H1 (cell line): ENCODE measurements around the gene GKN2. TPM values are rescaled to one million over a fixed set of nuclear protein-coding genes. Genes with fewer than 3 reads are reported as not detected.

Experiments used
- CTCF ChIA-PET: fragments of 300-600 bp; sonication (Branson Sonifier 250); formaldehyde crosslinking; loops from one replicate; lab custom pipeline; 2021; ENCODE audit not compliant: partially characterized antibody; lab: Charles Lee
- POLR2A ChIA-PET: fragments of 300-600 bp; sonication (Branson Sonifier 250); formaldehyde crosslinking; loops from one replicate; lab custom pipeline; 2021; ENCODE audit warnings: inconsistent platforms; ENCODE audit not compliant: partially characterized antibody; lab: Charles Lee
- DNase-seq, 2 experiments: peaks; one replicate each; pipeline versions ENCODE4 v3.0.0 to v3.0.0-alpha.2; 2010 to 2022; ENCODE audit warnings: low spot score in 2 of 2, low read depth in 1 of 2, mixed read lengths in 1 of 2
- FAIRE-seq: peaks from 2 replicates; lab custom pipeline; 2011; peaks lifted over from hg19 to GRCh38; lab: Jason Lieb, UNC
- H2AFZ ChIP-seq: 2 replicates; pipeline ENCODE4 v1.8.1; 2012; ENCODE audit warnings: low read length, inconsistent platforms
- H2AK5ac ChIP-seq: 2 replicates; pipeline ENCODE4 v1.6.1; 2013; ENCODE audit warnings: low read depth, low read length
- H2BK120ac ChIP-seq: replicated peaks from 2 replicates; pipeline ENCODE3; 2013; ENCODE audit warnings: low read depth, low read length, inconsistent platforms
- H2BK12ac ChIP-seq: 2 replicates; pipeline ENCODE4 v1.6.1; 2013; ENCODE audit warnings: low read depth, low read length
- H2BK15ac ChIP-seq: 2 replicates; pipeline ENCODE4 v1.6.1; 2013; ENCODE audit warnings: low read length
- H2BK20ac ChIP-seq: 2 replicates; pipeline ENCODE4 v1.6.1; 2013; ENCODE audit warnings: low read length
- H2BK5ac ChIP-seq: 2 replicates; pipeline ENCODE4 v1.6.1; 2013; ENCODE audit warnings: low read depth, low read length
- H3K14ac ChIP-seq: 2 replicates; pipeline ENCODE4 v1.6.1; 2013; ENCODE audit warnings: inconsistent platforms; ENCODE audit not compliant: insufficient read length
- H3K18ac ChIP-seq: 2 replicates; pipeline ENCODE4 v1.6.1; 2013; ENCODE audit warnings: low read length; ENCODE audit errors: extremely low read depth
- H3K23ac ChIP-seq: 2 replicates; pipeline ENCODE4 v1.6.1; 2013; ENCODE audit warnings: inconsistent platforms; ENCODE audit not compliant: insufficient read length
- H3K23me2 ChIP-seq: 2 replicates; pipeline ENCODE4 v1.6.1; 2013; ENCODE audit warnings: low read depth, low read length
- H3K27ac ChIP-seq: 2 replicates; pipeline ENCODE4 v1.6.1; 2011; ENCODE audit warnings: low read depth, low read length, inconsistent platforms
- H3K27me3 ChIP-seq, 4 experiments: replicated peaks in 1 of 4; 1 replicate in 1 of 4; 2 replicates in 3 of 4; pipeline versions ENCODE4 v1.6.1 to v1.8.1; 2011 to 2013; ENCODE audit warnings: low read length in 3 of 4, mild to moderate bottlenecking in 3 of 4, inconsistent platforms in 2 of 4, mixed read lengths in 2 of 4, moderate library complexity in 1 of 4; ENCODE audit not compliant: control insufficient read depth in 3 of 4, insufficient read depth in 3 of 4; ENCODE audit errors: extremely low read depth in 1 of 4
- H3K36me3 ChIP-seq, 4 experiments: 2 replicates each; pipeline versions ENCODE4 v1.6.1 to v1.8.1; 2011 to 2013; ENCODE audit warnings: mild to moderate bottlenecking in 4 of 4, low read length in 3 of 4, moderate library complexity in 2 of 4, control low read depth in 1 of 4, inconsistent platforms in 1 of 4; ENCODE audit not compliant: insufficient read depth in 4 of 4, control insufficient read depth in 2 of 4
- H3K4ac ChIP-seq: replicated peaks from 2 replicates; pipeline ENCODE3; 2013; ENCODE audit warnings: low read length, low read depth, mixed read lengths, inconsistent platforms; ENCODE audit not compliant: insufficient read length
- H3K4me1 ChIP-seq, 4 experiments: replicated peaks in 1 of 4; 1 replicate in 1 of 4; 2 replicates in 3 of 4; pipeline versions ENCODE4 v1.6.1 to v1.8.1; 2011 to 2013; ENCODE audit warnings: low read length in 3 of 4, inconsistent platforms in 2 of 4, mixed read lengths in 1 of 4; ENCODE audit not compliant: insufficient read depth in 4 of 4, control insufficient read depth in 3 of 4
- H3K4me2 ChIP-seq, 2 experiments: 2 replicates each; pipeline versions ENCODE4 v1.6.1 to v1.8.1; 2011 to 2013; ENCODE audit warnings: low read depth in 2 of 2, low read length in 2 of 2, control low read depth in 1 of 2, inconsistent platforms in 1 of 2, mild to moderate bottlenecking in 1 of 2; ENCODE audit not compliant: insufficient read depth in 1 of 2
- H3K4me3 ChIP-seq, 4 experiments: fragments of 200-600, 300-600 bp in 1 of 4; sonication (generic), shearing (Covaris generic), sonication (Bioruptor Twin) in 1 of 4; 2 replicates each; pipeline versions ENCODE4 v1.5.1 to v1.8.1; 2011 to 2016; ENCODE audit warnings: low read length in 4 of 4, low read depth in 3 of 4, control low read depth in 2 of 4, inconsistent platforms in 2 of 4, mild to moderate bottlenecking in 2 of 4, mixed read lengths in 1 of 4, moderate library complexity in 1 of 4; ENCODE audit not compliant: insufficient read depth in 2 of 4; ENCODE audit errors: extremely low read depth in 1 of 4
- H3K56ac ChIP-seq: replicated peaks from 2 replicates; pipeline ENCODE3; 2013; ENCODE audit warnings: low read depth, mild to moderate bottlenecking, mixed read lengths, low read length, inconsistent platforms; ENCODE audit not compliant: insufficient read length
- H3K79me1 ChIP-seq: 2 replicates; pipeline ENCODE4 v1.6.1; 2013; ENCODE audit warnings: low read depth, low read length, control low read depth
- H3K79me2 ChIP-seq, 2 experiments: 2 replicates each; pipeline versions ENCODE4 v1.6.1 to v1.8.1; 2012 to 2013; ENCODE audit warnings: low read length in 2 of 2, mild to moderate bottlenecking in 2 of 2, inconsistent platforms in 1 of 2; ENCODE audit not compliant: insufficient read depth in 2 of 2, control insufficient read depth in 1 of 2
- H3K9ac ChIP-seq, 4 experiments: replicated peaks in 1 of 4; 1 replicate in 1 of 4; 2 replicates in 3 of 4; pipeline versions ENCODE4 v1.6.1 to v1.8.1; 2011 to 2013; ENCODE audit warnings: low read depth in 3 of 4, low read length in 3 of 4, control low read depth in 2 of 4, mild to moderate bottlenecking in 2 of 4, moderate library complexity in 2 of 4, inconsistent platforms in 1 of 4; ENCODE audit errors: extremely low read depth in 1 of 4
- H3K9me3 ChIP-seq, 2 experiments: 2 replicates each; pipeline versions ENCODE4 v1.6.1 to v1.8.1; 2012 to 2013; ENCODE audit warnings: mild to moderate bottlenecking in 2 of 2, moderate library complexity in 2 of 2, control low read depth in 1 of 2, inconsistent platforms in 1 of 2, low read depth in 1 of 2, low read length in 1 of 2, mixed read lengths in 1 of 2; ENCODE audit not compliant: insufficient read depth in 2 of 2
- H4K20me1 ChIP-seq, 2 experiments: replicated peaks in 1 of 2; 2 replicates each; pipeline versions ENCODE3 to v1.8.1; 2011 to 2013; ENCODE audit warnings: inconsistent platforms in 2 of 2, low read length in 2 of 2, mild to moderate bottlenecking in 1 of 2; ENCODE audit not compliant: insufficient read depth in 2 of 2, control insufficient read depth in 1 of 2
- H4K5ac ChIP-seq: 2 replicates; pipeline ENCODE4 v1.6.1; 2013; ENCODE audit warnings: low read length, low read depth, mixed read lengths, inconsistent platforms; ENCODE audit not compliant: insufficient read length
- H4K8ac ChIP-seq: 2 replicates; pipeline ENCODE4 v1.8.0; 2013; ENCODE audit warnings: mild to moderate bottlenecking, moderate library complexity, low read length, inconsistent platforms; ENCODE audit not compliant: insufficient read depth; ENCODE audit errors: extremely low read depth
- H4K91ac ChIP-seq: replicated peaks from 2 replicates; pipeline ENCODE3; 2013; ENCODE audit warnings: low read length, mixed read lengths, inconsistent platforms; ENCODE audit not compliant: insufficient read length
- CEBPB ChIP-seq: IDR thresholded peaks from 2 replicates; pipeline ENCODE4 v1.6.1; 2012; ENCODE audit warnings: low read depth, low read length
- WGBS, 2 experiments: shearing (Covaris generic) in 1 of 2; methylation state at CpG; one replicate each; pipeline versions ENCODE4 v1.1.6 to v1.1.7; 2013 to 2015; ENCODE audit warnings: low lambda C conversion rate in 2 of 2, mixed read lengths in 2 of 2, inconsistent platforms in 1 of 2, low coverage in 1 of 2, missing lambda C conversion rate in 1 of 2; ENCODE audit not compliant: insufficient replicate concordance in 2 of 2, insufficient coverage in 1 of 2, insufficient read length in 1 of 2; ENCODE audit errors: extremely low coverage in 1 of 2, missing lambda C conversion rate in 1 of 2; 5-methylcytosine and 5-hydroxymethylcytosine counted together
- polyA plus RNA-seq, 7 experiments: library from polyadenylated mRNA; depleted of rRNA in 3 of 7; stranded (reverse) in 5 of 7; unstranded in 2 of 7; fragments of >200 nt in 5 of 7; fragments of 200-250 nt in 2 of 7; gene quantifications; 1 replicate in 5 of 7; 2 replicates in 1 of 7; 4 replicates in 1 of 7; pipeline versions ENCODE4 v1.2.1 to v1.2.3, GENCODE V29; 2011 to 2013; ENCODE audit warnings: missing spikeins in 2 of 7, mixed read lengths in 2 of 7
- total RNA-seq: library from RNA; stranded (reverse); fragmentation: NEBNext Ultra II Directional; extraction: Animal tissue kit (Norgen Biotek cat#: 25700); gene quantifications from 2 replicates; pipeline ENCODE4 v1.2.1, GENCODE V29; 2021

The GKN2 gene
- total and polyA plus RNA-seq, 2 of the 8 experiments (the other 6 are each of a cell fraction or from before 2014, with no cell fraction given) = not detected

DNA sequence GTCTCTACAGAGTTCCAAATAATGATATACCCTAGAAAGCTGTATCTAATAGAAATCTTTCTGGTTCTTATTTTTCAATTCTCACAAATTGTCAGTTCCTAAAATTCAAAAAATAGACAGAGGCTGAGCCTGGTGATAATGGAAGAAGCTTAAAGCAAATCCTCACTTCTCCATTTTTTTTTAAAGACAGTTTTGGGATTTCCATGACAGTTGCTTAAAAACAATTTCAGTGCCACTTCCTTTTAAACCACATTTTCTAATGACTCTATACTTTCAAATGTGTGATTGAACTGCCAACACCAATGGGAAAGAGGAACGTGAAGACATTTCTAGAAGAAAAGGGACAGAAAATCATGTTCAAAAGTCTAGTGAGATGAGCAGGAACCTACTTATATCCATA lies 4.0 kb downstream of the GKN2 start:
- H4K5ac ChIP-seq = no peak overlapping the region
- no peak overlapping the region for H3K9ac ChIP-seq
- no peaks in the 10 kb centered on the region for H3K79me1 ChIP-seq
- no peak overlapping the region for H2BK12ac ChIP-seq
- H4K20me1 ChIP-seq = no peaks in the 10 kb centered on the region
- 73% methylated on average over 1 of the region's 1 CpG; no CpG with 5 or more reads in 1 of the 2 experiments for WGBS, 2 experiments
- no peak overlapping the region for H4K8ac ChIP-seq
- no peak for FAIRE-seq
- no peaks in the 10 kb centered on the region for H3K36me3 ChIP-seq
- TF ChIP-seq CEBPB = no peak
- H3K4me3 ChIP-seq = no peak overlapping the region
- H3K27me3 ChIP-seq = no peaks in the 10 kb centered on the region
- H2AK5ac ChIP-seq = no peak overlapping the region
- no peak overlapping the region for H3K23ac ChIP-seq
- H2BK5ac ChIP-seq = no peak overlapping the region
- H2BK15ac ChIP-seq = no peak overlapping the region
- H3K27ac ChIP-seq = no peak overlapping the region
- ChIA-PET CTCF (interaction anchor here (0.6 to 0.8 kb wide), 2 partner anchors 90 to 226 kb away, joined by 3 to 4 read pairs; no protein-coding TSS in a partner anchor), POLR2A (no interaction called here)
- no peak overlapping the region for H2BK20ac ChIP-seq
- H3K9me3 ChIP-seq = no peaks in the 10 kb centered on the region
- no peak for DNase-seq
- peaks cover 3% of the 10 kb centered on the region; the same call in 1 of the 2 replicates for H3K23me2 ChIP-seq
- H2AFZ ChIP-seq = no peak overlapping the region
- no peak overlapping the region for H3K18ac ChIP-seq
- no peak overlapping the region for H3K4me2 ChIP-seq
- no peak overlapping the region for H3K4ac ChIP-seq
- no peak overlapping the region for H4K91ac ChIP-seq
- no peak overlapping the region for H3K56ac ChIP-seq
- H2BK120ac ChIP-seq = no peak overlapping the region
- H3K79me2 ChIP-seq = no peaks in the 10 kb centered on the region
- no peak overlapping the region for H3K14ac ChIP-seq
- H3K4me1 ChIP-seq = peaks cover 0 to 7% (median 3%) of the 10 kb centered on the region in 4 experiments; a peak in 4 of 7 replicates
